NOMO-1 treated with dmso at 0.1 percent for 144 hours (cell line): ENCODE data around the gene CAMK1D.
"Not testable (repeated sequence)": the region's sequence is repeated elsewhere in the genome, so short reads cannot be mapped to it uniquely, and the experiment has no call there.

Experiments
- DNase-seq: peaks from one replicate; lab custom pipeline; 2025; ENCODE audit not compliant: unreplicated experiment; lab: John Stamatoyannopoulos, UW

Gene CAMK1D

GRCh38 chr10:12740813-12741212 lies 391.5 kb downstream of the CAMK1D start:
- no peak for DNase-seq

GRCh38 chr10:12741360-12741804 lies 392.0 kb downstream of the CAMK1D start:
- DNase-seq, result no peak

DNA sequence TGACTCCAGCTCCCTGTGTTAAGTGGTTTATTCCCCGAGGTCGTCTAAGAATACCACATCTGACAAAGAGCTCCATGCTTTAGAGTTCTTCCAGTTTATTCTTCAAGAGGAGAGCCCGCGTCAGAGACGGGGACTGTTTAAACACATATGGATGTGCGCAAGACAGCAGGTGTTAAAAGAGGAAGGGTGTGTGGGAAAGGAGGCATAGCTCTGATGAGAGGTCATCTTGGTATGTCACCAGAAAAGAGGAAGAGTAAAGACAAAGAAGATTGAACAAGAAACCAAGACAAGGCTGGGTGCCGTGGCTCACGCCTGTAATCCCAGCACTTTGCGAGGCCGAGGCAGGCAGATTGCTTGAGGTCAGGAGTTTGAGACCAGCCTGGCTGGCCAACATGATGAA lies 393.4 kb downstream of the CAMK1D start:
- peak; percentile 49 for DNase-seq

DNA sequence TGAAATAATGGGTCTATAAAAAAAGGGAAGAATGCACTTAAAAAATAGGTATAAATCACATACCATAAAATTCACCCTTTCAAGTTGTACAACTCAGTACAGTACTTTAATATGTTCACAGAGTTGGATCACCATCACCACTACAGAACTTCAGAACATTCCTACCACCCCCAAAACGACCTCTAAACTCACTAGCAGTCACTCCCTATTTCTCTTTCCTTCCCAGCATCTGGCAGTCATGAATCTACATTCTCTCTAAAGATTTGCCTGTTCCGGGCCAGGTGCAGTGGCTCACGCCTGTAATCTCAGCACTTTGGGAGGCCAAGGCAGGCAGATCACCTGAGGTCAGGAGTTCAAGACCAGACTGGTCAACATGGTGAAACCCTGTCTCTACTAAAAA lies 394.1 kb downstream of the CAMK1D start:
- not testable (repeated sequence) for DNase-seq

DNA sequence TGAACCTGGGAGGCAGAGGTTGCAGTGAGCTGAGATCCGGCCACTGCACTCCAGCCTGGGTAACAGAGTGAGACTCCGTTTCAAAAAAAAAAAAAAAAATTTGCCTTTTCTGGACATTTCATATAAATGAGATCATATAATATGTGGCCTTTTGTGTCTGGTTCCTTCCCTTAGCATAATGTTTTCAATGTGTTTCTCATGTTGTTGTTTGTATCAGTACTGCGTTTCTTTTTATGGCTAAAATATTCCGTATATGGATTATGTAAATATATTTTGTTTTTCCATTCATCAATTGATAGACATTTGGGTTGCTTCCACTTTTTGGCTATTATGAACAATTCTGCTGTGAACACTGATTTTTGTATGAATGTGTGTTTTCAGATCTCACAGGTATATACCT lies 394.6 kb downstream of the CAMK1D start:
- no peak for DNase-seq

DNA sequence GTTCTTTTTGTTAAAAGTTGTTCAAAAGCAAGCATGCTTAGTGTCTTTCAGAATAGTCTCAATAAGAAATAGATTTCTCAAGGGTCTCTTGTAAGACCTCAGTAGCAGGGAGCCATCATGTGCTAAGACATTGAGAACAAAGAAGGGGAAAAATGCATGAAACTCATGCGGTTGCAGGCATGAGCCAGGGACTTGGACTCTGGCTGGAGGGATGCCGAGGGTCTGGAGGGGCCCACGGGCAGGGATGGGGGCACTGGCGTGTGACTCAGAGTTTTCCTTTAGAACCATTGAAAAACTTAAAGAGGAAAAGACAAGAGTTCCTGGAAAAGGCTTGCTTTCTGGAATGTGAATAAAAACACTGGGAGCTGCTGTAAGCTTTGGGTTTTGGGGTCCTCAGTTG lies 398.8 kb downstream of the CAMK1D start:
- no peak for DNase-seq

- DNase-seq, result no peak
Measured at GRCh38 chr10:12749760-12750478, 400.6 kb downstream of the CAMK1D start.

DNA sequence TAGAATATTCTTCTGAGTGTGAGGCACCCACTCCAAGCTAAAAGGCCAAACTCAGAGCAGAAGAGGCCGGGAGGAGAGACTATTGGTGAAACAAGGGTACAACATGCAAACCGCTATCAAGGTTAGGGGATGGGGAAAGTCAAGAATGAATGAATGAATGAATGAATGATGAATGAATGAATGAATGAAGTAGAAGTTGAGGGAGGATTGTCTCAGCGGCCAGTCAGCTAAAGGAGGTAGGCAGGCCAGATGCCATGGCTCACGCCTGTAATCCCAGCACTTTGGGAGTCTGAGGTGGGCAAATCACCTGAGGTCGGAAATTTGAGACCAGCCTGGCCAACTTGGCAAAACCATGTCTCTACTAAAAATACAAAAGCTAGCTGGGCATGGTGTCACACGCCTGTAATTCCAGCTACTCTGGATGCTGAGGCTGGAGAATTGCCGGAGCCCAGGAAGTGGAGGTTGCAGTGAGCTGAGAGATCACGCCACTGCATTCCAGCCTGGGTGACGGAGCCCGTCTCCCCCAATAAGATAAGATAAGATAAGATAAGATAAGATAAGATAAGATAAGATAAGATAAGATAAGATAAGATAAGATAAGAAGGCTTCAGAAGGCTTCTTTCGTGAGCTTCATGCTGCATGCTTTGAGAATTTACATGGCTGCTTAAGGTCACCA lies 401.3 kb downstream of the CAMK1D start:
- no peak for DNase-seq

DNA sequence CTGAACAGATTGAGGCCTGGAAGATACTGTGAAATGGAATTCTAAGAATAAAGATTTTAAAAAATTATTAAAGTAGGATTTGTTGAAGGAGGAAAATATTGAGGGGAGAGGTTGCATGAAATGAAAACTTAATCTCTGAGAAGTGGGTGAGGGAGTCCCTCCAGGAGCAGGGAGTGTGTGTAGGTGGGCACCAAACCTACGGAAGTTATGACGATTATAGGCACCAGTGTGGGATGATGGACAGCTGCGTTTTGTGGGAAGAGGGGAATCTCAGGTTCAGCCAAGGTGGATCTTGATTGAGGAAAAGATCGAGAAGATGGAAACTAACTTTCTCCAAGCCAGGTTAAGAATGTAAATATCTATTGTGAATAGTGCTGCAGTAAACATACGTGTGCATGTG lies 405.7 kb downstream of the CAMK1D start:
- DNase-seq, result no peak

DNA sequence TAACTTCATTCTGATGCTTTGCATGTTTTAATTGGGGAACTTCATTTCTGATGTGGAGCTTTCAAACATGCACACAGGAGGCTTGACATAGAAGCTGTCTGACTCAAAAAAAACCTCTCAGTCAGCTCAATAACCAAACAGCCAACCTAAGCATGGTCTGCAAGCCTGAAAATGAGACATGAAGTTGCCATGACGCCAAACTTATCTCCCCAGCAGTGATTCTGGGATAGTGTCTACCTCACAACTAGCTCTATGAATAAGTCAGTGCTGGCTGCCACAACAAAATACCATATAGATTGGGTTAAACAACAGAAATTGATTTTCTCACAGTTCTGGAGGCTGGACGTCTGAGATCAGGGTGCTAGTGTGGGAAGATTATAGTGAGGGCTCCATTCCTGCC lies 408.0 kb downstream of the CAMK1D start:
- no peak for DNase-seq

DNA sequence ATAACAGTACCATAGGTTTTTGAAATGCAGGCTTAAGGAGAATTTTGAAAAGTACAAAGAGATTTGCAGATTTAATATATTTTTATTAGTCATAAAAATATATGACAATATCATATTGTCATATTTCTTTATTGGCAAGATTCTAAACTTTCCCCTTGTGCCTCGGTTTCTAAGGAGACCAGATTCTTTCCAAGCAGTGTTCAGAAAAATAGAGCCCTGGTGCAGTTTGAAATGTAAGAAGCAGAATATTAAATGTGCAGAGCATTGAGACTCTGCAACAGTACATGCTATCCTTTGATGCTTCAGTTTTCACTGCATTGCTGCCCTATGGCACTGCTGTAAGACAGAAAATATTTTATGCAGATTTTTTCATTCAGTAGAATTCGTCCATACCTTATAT lies 408.9 kb downstream of the CAMK1D start:
- no peak for DNase-seq

GRCh38 chr10:12766223-12766622 lies 416.9 kb downstream of the CAMK1D start:
- DNase-seq, result no peak

GRCh38 chr10:12768156-12769100 lies 419.1 kb downstream of the CAMK1D start:
- no peak for DNase-seq

GRCh38 chr10:12769323-12770044 lies 420.1 kb downstream of the CAMK1D start:
- no peak for DNase-seq

DNA sequence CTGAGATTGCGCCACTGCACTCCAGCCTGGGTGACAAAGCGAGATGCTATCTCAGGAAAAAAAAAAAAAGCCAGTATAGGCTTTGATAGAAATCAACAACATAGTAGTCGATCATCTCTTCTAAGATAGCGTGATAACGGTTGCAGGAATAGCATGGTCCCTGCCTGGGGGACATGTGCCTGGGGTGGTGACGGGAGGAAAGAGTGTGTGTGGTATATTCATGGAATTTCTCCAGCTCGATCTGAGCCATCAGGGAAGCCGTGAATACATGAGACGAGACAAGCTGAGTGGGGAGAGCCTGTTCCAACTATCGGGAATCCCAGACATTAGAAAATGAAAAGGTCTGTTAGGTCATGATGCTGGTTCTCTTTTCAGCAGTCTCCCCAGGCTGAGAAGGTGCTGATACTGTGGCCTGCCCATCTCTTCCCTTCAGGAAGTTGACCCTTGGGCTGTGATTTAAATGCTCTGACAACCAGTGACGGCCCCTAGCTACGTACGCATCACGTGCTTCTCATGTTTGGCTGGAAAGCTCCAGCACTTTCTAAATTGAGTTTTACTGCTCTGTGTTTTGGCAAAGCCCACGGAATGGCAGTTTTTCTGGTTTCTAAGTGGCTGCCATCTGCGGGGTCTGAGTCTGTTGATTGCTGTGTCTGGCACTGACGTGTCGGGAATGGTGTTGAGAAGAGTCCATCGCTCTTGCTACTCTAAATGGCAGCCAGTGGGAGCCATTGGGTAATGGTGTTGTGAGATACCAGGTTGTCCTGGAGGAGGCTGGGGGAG lies 422.8 kb downstream of the CAMK1D start:
- no peak for DNase-seq

DNA sequence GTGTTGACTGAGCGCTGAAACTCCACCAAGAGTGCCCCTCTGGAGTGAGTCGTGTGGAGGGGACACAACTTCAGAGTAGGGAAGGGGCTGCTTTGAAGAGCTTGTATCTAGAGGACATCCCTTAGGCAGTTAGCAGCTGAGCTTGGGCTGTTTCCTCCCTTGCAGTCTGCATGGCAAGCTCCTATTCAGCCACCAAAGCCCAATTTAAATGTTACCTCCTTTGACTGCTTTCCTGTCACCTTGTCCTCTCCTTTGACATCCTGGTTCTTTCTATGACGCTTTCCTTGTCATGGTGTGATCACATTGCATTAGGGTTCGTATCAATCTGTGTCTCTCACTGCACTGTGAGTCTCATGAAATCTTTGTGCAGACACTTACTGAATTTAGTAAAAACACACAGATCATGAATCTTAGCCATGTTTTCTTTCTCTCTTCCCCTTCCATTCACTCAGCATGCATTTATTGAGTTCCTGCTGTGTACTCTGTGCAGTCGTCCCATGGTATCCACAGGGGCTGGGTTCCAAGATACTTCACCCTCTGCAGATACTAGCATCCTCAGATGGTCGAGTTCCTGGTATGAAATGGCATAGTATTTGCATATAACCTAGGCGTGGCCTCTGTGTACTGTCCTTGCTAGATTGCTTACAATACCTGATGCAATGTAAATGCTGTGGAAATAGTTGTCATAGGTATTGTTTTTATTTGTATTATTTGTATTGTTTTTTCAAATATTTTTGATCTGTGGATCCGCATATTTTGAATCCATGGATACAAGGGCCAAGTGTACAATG lies 423.6 kb downstream of the CAMK1D start:
- DNase-seq, result no peak

- no peak for DNase-seq
Measured at GRCh38 chr10:12774204-12774894, 425.0 kb downstream of the CAMK1D start.

GRCh38 chr10:12777840-12778585 lies 428.7 kb downstream of the CAMK1D start:
- no peak for DNase-seq
